ENCODE measurements around the gene ESRRA. TPM values are rescaled to one million over a fixed set of nuclear protein-coding genes. Genes with fewer than 3 reads are reported as not detected.

Gene ESRRA
- total and polyA plus RNA-seq, 2 of the 8 experiments (the other 6 are each of a cell fraction or from before 2014, with no cell fraction given), result 18.2 to 37.0 TPM

DNA sequence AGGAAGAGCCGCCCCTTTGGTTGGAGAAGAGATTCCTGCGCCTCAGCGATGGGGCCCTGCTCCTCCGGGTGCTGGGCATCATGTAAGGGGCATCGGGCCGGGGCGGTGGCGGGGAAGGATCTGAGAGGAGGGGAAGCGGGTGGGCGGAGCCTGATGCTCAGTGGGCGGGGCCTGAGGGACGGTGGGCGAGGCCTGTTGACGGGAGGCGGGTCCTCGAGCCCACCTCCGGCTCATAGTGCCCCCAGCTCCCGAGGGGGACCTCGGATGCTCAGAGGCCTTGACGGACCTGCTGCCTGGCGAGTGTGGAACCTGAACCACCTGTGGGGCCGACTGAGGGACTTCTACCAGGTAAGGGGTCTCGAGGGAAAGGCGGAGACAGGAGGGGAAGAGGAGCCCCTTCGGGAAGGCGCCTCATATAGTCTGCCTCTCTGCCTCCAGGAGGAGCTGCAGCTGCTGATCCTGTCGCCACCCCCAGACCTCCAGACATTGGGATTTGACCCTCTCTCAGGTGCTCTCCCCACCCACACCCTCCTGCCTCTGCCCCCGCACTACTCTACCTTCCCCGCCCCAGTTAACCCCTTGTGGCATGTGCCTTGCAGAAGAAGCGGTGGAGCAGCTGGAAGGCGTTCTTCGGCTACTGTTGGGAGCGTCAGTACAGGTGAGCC lies 35.5 kb downstream of the ESRRA start:
- H3K36me3 ChIP-seq (ENCODE audit: control insufficient read depth in 2 of 4, insufficient read depth in 4 of 4, low read length in 3 of 4), result no peaks in the 10 kb centered on the region
- no peak overlapping the region for H2BK20ac ChIP-seq (ENCODE audit: low read length)
- H3K4me3 ChIP-seq (ENCODE audit: extremely low read depth in 1 of 4, insufficient read depth in 2 of 4, low read depth in 3 of 4, low read length in 4 of 4), result peak overlapping the region; percentile 54 to 69 (median 62)
- H2BK12ac ChIP-seq (ENCODE audit: low read depth, low read length), result peak overlapping the region; percentile 85; the same call in 1 of the 2 replicates
- peak overlapping the region; percentile 55 for H3K18ac ChIP-seq (ENCODE audit: extremely low read depth, low read length)
- H2BK120ac ChIP-seq (replicated peaks; ENCODE audit: low read depth, low read length), result no peak overlapping the region
- H4K5ac ChIP-seq (ENCODE audit: insufficient read length, low read depth, low read length), result no peak overlapping the region
- H2BK15ac ChIP-seq (ENCODE audit: low read length), result peak overlapping the region; percentile 31; the same call in 1 of the 2 replicates
- no peaks in the 10 kb centered on the region for H3K79me2 ChIP-seq (ENCODE audit: control insufficient read depth in 1 of 2, insufficient read depth in 2 of 2, low read length in 2 of 2)
- H3K4ac ChIP-seq (replicated peaks; ENCODE audit: insufficient read length, low read depth, low read length), result no peak overlapping the region
- no peaks in the 10 kb centered on the region for H3K9me3 ChIP-seq (ENCODE audit: insufficient read depth in 2 of 2, low read depth in 1 of 2, low read length in 1 of 2)
- H2AFZ ChIP-seq (ENCODE audit: low read length), result peak overlapping the region; percentile 91; the same call in 1 of the 2 replicates
- no peak overlapping the region for H3K14ac ChIP-seq (ENCODE audit: insufficient read length)
- H3K27ac ChIP-seq (ENCODE audit: low read depth, low read length), result no peak overlapping the region
- peaks cover 0 to 2% of the 10 kb centered on the region in 2 experiments for H4K20me1 ChIP-seq (replicated peaks in 1 of 2; ENCODE audit: control insufficient read depth in 1 of 2, insufficient read depth in 2 of 2, low read length in 2 of 2)
- peaks cover 11% of the 10 kb centered on the region; the same call in 1 of the 2 replicates for H3K23me2 ChIP-seq (ENCODE audit: low read depth, low read length)
- peaks cover 0 to 23% (median 17%) of the 10 kb centered on the region in 4 experiments; a peak in 6 of 7 replicates for H3K4me1 ChIP-seq (replicated peaks in 1 of 4; ENCODE audit: control insufficient read depth in 3 of 4, insufficient read depth in 4 of 4, low read length in 3 of 4)
- H3K9ac ChIP-seq (replicated peaks in 1 of 4; ENCODE audit: extremely low read depth in 1 of 4, low read depth in 3 of 4, low read length in 3 of 4), result 0 out of 7 replicates have a peak overlapping the region, but pooled peaks of 1 of the 4 experiments have one; percentile 13
- no peak overlapping the region for H4K91ac ChIP-seq (replicated peaks; ENCODE audit: insufficient read length, low read length)
- peaks cover 0 to 2% (median 0%) of the 10 kb centered on the region in 4 experiments; a peak in 1 of 7 replicates for H3K27me3 ChIP-seq (replicated peaks in 1 of 4; ENCODE audit: control insufficient read depth in 3 of 4, extremely low read depth in 1 of 4, insufficient read depth in 3 of 4, low read length in 3 of 4)
- 15% methylated on average over 16 of the region's 33 CpGs; no CpG with 5 or more reads in 1 of the 2 experiments for WGBS, 2 experiments (ENCODE audit: extremely low coverage in 1 of 2, insufficient coverage in 1 of 2, insufficient read length in 1 of 2, insufficient replicate concordance in 2 of 2, low coverage in 1 of 2, low lambda C conversion rate in 2 of 2, missing lambda C conversion rate in 1 of 2)
- DNase-seq (ENCODE audit: low read depth in 1 of 2, low spot score in 2 of 2), result peak in 1 of 2 experiments; percentile 100
- ChIA-PET POLR2A (ENCODE audit: partially characterized antibody) (interaction anchor here (0.6 to 6.1 kb wide), 13 partner anchors 9 to 69 kb away, joined by 3 to 38 read pairs (median 4); partner anchors contain the start of genes BAD, ESRRA, PRDX5 and TRMT112), CTCF (ENCODE audit: partially characterized antibody) (interaction anchor here (0.6 to 37.6 kb wide), 18 partner anchors 4 to 1306 kb away, joined by 3 to 614 read pairs (median 4); partner anchors contain the start of genes BAD, CATSPERZ, CCDC88B and ESRRA)
- H3K4me2 ChIP-seq (ENCODE audit: insufficient read depth in 1 of 2, low read depth in 2 of 2, low read length in 2 of 2), result peak overlapping the region; percentile 71 to 88
- H3K56ac ChIP-seq (replicated peaks; ENCODE audit: insufficient read length, low read depth, low read length), result peak overlapping the region; percentile 65
- H3K79me1 ChIP-seq (ENCODE audit: low read depth, low read length), result no peaks in the 10 kb centered on the region
- 0 out of 2 replicates have a peak overlapping the region, but pooled peaks have one; percentile 0 for H2AK5ac ChIP-seq (ENCODE audit: low read depth, low read length)
- 0 out of 2 replicates have a peak overlapping the region, but pooled peaks have one; percentile 46 for H2BK5ac ChIP-seq (ENCODE audit: low read depth, low read length)
- H3K23ac ChIP-seq (ENCODE audit: insufficient read length), result no peak overlapping the region
- FAIRE-seq, result no peak
- H4K8ac ChIP-seq (ENCODE audit: extremely low read depth, insufficient read depth, low read length), result no peak overlapping the region; the same call in 1 of the 2 replicates
- TF ChIP-seq KDM1A (IDR thresholded peaks at IDR 0.05; ENCODE audit: borderline replicate concordance, low read length) (peak; percentile 43; the same call in 1 of the 2 replicates), BCL11A (IDR thresholded peaks at IDR 0.05; ENCODE audit: low read depth in 2 of 2, low read length in 2 of 2) (no peak), CREB1 (IDR thresholded peaks at IDR 0.05) (peak; percentile 24; the same call in 1 of the 2 replicates), KDM5A (IDR thresholded peaks at IDR 0.05; ENCODE audit: low read length) (no peak), EGR1 (IDR thresholded peaks at IDR 0.05; ENCODE audit: borderline replicate concordance, low read depth, low read length) (peak; percentile 83), GTF2F1 (IDR thresholded peaks at IDR 0.05; ENCODE audit: borderline replicate concordance, low read depth, low read length) (no peak), SIN3A (conservative IDR thresholded peaks at IDR 0.05 in 1 of 2, IDR thresholded peaks at IDR 0.05 in 1 of 2; ENCODE audit: low read depth in 1 of 2, low read length in 2 of 2) (peak in 1 of 2 experiments; percentile 60; a peak in 1 of 4 replicates), CBX5 (IDR thresholded peaks at IDR 0.05; ENCODE audit: low read depth, low read length) (no peak), KDM4A (IDR thresholded peaks at IDR 0.05; ENCODE audit: low read depth, low read length, severe bottlenecking) (peak; percentile 93)
- TF ChIP-seq, protein P1, sequence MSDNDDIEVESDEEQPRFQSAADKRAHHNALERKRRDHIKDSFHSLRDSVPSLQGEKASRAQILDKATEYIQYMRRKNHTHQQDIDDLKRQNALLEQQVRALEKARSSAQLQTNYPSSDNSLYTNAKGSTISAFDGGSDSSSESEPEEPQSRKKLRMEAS (IDR thresholded peaks at IDR 0.05), result peak; percentile 33
